GM23338 (cell line): ENCODE results near the gene GM2A. TPM values are rescaled to one million over a fixed set of nuclear protein-coding genes. Genes with fewer than 3 reads are reported as not detected.

Experiments used
- ATAC-seq: fragments of 200-7000 bp; cut with Tn5 transposase; 3 replicates; pipeline ENCODE4 v1.9.1; 2020
- DNase-seq: peaks from one replicate; pipeline ENCODE4 v3.0.0-alpha.2; 2015; ENCODE audit warnings: low spot score
- H2AFZ ChIP-seq: fragments of 200-600 bp; sonication (generic); 2 replicates; pipeline ENCODE4 v1.8.0; 2016; ENCODE audit warnings: antibody characterized with exemption, mild to moderate bottlenecking, moderate library complexity
- H3F3A ChIP-seq: fragments of 200-600 bp; sonication (generic); replicated peaks from 2 replicates; pipeline ENCODE4 v1.8.0; 2017; ENCODE audit warnings: antibody characterized with exemption, mixed run types, low read depth
- H3K27ac ChIP-seq: fragments of 200-600 bp; sonication (generic); 2 replicates; pipeline ENCODE4 v1.6.1; 2016; ENCODE audit warnings: low read depth
- H3K27me3 ChIP-seq: fragments of 200-600 bp; sonication (generic); 2 replicates; pipeline ENCODE4 v1.8.0; 2016; ENCODE audit warnings: mild to moderate bottlenecking, mixed run types, moderate library complexity; ENCODE audit not compliant: insufficient read depth
- H3K36me3 ChIP-seq: fragments of 200-600 bp; sonication (generic); 2 replicates; pipeline ENCODE4 v1.8.0; 2016; ENCODE audit warnings: mild to moderate bottlenecking; ENCODE audit not compliant: insufficient read depth
- H3K4me1 ChIP-seq: fragments of 200-600 bp; sonication (generic); 2 replicates; pipeline ENCODE4 v1.8.0; 2016; ENCODE audit warnings: mild to moderate bottlenecking, moderate library complexity; ENCODE audit not compliant: insufficient read depth
- H3K4me2 ChIP-seq: fragments of 200-600 bp; sonication (generic); 2 replicates; pipeline ENCODE4 v1.7.1; 2017; ENCODE audit warnings: mixed run types
- H3K4me3 ChIP-seq: fragments of 200-600 bp; sonication (generic); 2 replicates; pipeline ENCODE4 v1.6.1; 2016; ENCODE audit warnings: mixed run types
- H3K79me2 ChIP-seq: fragments of 200-600 bp; sonication (generic); replicated peaks from 2 replicates; pipeline ENCODE4 v1.8.0; 2017; ENCODE audit warnings: mild to moderate bottlenecking; ENCODE audit not compliant: insufficient read depth
- H3K9me2 ChIP-seq: fragments of 200-600 bp; sonication (generic); 2 replicates; pipeline ENCODE4 v1.8.0; 2017; ENCODE audit not compliant: insufficient read depth
- H4K20me1 ChIP-seq: fragments of 200-600 bp; sonication (generic); replicated peaks from 2 replicates; pipeline ENCODE4 v1.8.0; 2017; ENCODE audit warnings: mild to moderate bottlenecking; ENCODE audit not compliant: insufficient read depth
- H3K27ac Mint-ChIP-seq: 2 replicates; pipeline ENCODE4 v1.8.0; 2020; ENCODE audit warnings: inconsistent platforms, mild to moderate bottlenecking, moderate library complexity, mixed read lengths
- H3K27me3 Mint-ChIP-seq: 3 replicates; pipeline ENCODE4 v1.8.0; 2022; ENCODE audit warnings: low read depth, mild to moderate bottlenecking, moderate library complexity, mixed read lengths, inconsistent platforms; ENCODE audit not compliant: insufficient read depth, poor library complexity
- H3K36me3 Mint-ChIP-seq: 3 replicates; pipeline ENCODE4 v1.8.0; 2021; ENCODE audit warnings: low read depth, mild to moderate bottlenecking, inconsistent platforms, moderate library complexity, mixed read lengths
- H3K4me1 Mint-ChIP-seq: 3 replicates; pipeline ENCODE4 v1.8.0; 2020; ENCODE audit warnings: mild to moderate bottlenecking, inconsistent platforms, mixed read lengths
- H3K4me3 Mint-ChIP-seq: 3 replicates; pipeline ENCODE4 v1.8.0; 2021; ENCODE audit warnings: moderate library complexity, mild to moderate bottlenecking, inconsistent platforms, mixed read lengths
- H3K9me3 Mint-ChIP-seq: 3 replicates; pipeline ENCODE4 v1.8.0; 2020; ENCODE audit warnings: moderate library complexity, mild to moderate bottlenecking, inconsistent platforms, mixed read lengths
- CREB1 ChIP-seq: fragments of 250-450 bp; sonication (Bioruptor Pico); IDR thresholded peaks from 2 replicates; pipeline ENCODE4 v1.5.0; 2020; ENCODE audit warnings: low read depth, mild to moderate bottlenecking, moderate library complexity
- CTCF ChIP-seq, 2 experiments: fragments of 200-600 bp in 1 of 2; sonication (generic) in 1 of 2; conservative IDR thresholded peaks; 2 replicates each; pipeline versions ENCODE4 v1.5.1 to v1.6.1; 2016 to 2017; ENCODE audit warnings: antibody characterized with exemption in 2 of 2, low read depth in 2 of 2, mild to moderate bottlenecking in 2 of 2, moderate library complexity in 1 of 2
- ETS1 ChIP-seq: IDR thresholded peaks from 2 replicates; pipeline ENCODE4 v1.6.1; 2016; ENCODE audit warnings: antibody characterized with exemption
- EZH2 ChIP-seq: fragments of 200-600 bp; sonication (generic); IDR thresholded peaks from one replicate; pipeline ENCODE4 v1.8.0; 2017; ENCODE audit warnings: antibody characterized with exemption, mild to moderate bottlenecking, low read depth; ENCODE audit not compliant: unreplicated experiment
- EZH2phosphoT487 ChIP-seq: fragments of 200-600 bp; sonication (generic); IDR thresholded peaks from one replicate; pipeline ENCODE4 v1.8.1; 2018; ENCODE audit warnings: antibody characterized with exemption; ENCODE audit not compliant: unreplicated experiment
- JUNB ChIP-seq: IDR thresholded peaks from one replicate; pipeline ENCODE4 v1.6.1; 2016; ENCODE audit warnings: antibody characterized with exemption; ENCODE audit not compliant: unreplicated experiment
- NANOG ChIP-seq: IDR thresholded peaks from 2 replicates; pipeline ENCODE4 v1.6.1; 2016; ENCODE audit warnings: antibody characterized with exemption, borderline replicate concordance
- POLR2AphosphoS5 ChIP-seq: IDR thresholded peaks from 2 replicates; pipeline ENCODE4 v1.6.1; 2016; ENCODE audit warnings: antibody characterized with exemption, low read depth
- REST ChIP-seq: IDR thresholded peaks from one replicate; pipeline ENCODE4 v1.6.1; 2018; ENCODE audit warnings: antibody characterized with exemption; ENCODE audit not compliant: unreplicated experiment
- STAT1 ChIP-seq: IDR thresholded peaks from one replicate; pipeline ENCODE4 v1.6.1; 2016; ENCODE audit warnings: antibody characterized with exemption; ENCODE audit not compliant: unreplicated experiment
- ZNF114 ChIP-seq: fragments of 250-450 bp; sonication (Bioruptor Pico); IDR thresholded peaks from 2 replicates; pipeline ENCODE4 v1.5.0; 2020; ENCODE audit warnings: mild to moderate bottlenecking, moderate library complexity
- ZNF331 ChIP-seq: fragments of 250-450 bp; sonication (Bioruptor Pico); IDR thresholded peaks from 2 replicates; pipeline ENCODE4 v1.5.0; 2020; ENCODE audit warnings: low read depth, mild to moderate bottlenecking, moderate library complexity
- ZNF462 ChIP-seq: fragments of 250-450 bp; sonication (Bioruptor Pico); IDR thresholded peaks from 2 replicates; pipeline ENCODE4 v1.5.0; 2020; ENCODE audit warnings: mild to moderate bottlenecking, moderate library complexity
- polyA plus RNA-seq: library from polyadenylated mRNA; unstranded; fragments of >200 nt; fragmentation: Nextera tagmentation; extraction: Ambion mirVana; gene quantifications from 2 replicates; pipeline ENCODE4 v1.2.1, GENCODE V29; 2016
- total RNA-seq: library from RNA; depleted of rRNA; stranded (reverse); fragments of >200 nt; shearing (Covaris generic); gene quantifications from 2 replicates; pipeline ENCODE4 v1.2.3, GENCODE V29; 2014

Gene GM2A
- total and polyA plus RNA-seq, 2 experiments from 2014 or later = 9.8 to 27.8 TPM

- TF ChIP-seq CREB1 = no peak
- TF ChIP-seq POLR2AphosphoS5 = no peak
- no peak for TF ChIP-seq EZH2
- no peak for TF ChIP-seq ETS1
- no peak for TF ChIP-seq EZH2phosphoT487
- no peak for TF ChIP-seq JUNB
- TF ChIP-seq NANOG = no peak
- TF ChIP-seq CTCF (conservative IDR thresholded peaks at IDR 0.05; ENCODE audit: low read depth in 2 of 2) = no peak
- TF ChIP-seq ZNF114 (CRISPR knock-in tag) = no peak
- no peak for TF ChIP-seq STAT1
- TF ChIP-seq REST = no peak
- TF ChIP-seq ZNF462 (CRISPR knock-in tag) = no peak
- no peak for TF ChIP-seq ZNF331 (CRISPR knock-in tag)
- H3K4me2 ChIP-seq = no peak overlapping the region
- no peaks in the 10 kb centered on the region; the same call in 1 of the 2 replicates for H3K4me1 ChIP-seq
- no peaks in the 10 kb centered on the region for H3K36me3 ChIP-seq
- Mint-ChIP-seq H3K27me3 (peaks cover 5% of the 10 kb centered on the region), H3K36me3 (no peaks in the 10 kb centered on the region), H3K4me1 (peaks cover 14% of the 10 kb centered on the region), H3K9me3 (no peaks in the 10 kb centered on the region), H3K4me3 (no peak overlapping the region), H3K27ac (no peak overlapping the region)
- H3K4me3 ChIP-seq = no peak overlapping the region
- DNase-seq (no peak), ATAC-seq (no peak)
- no peaks in the 10 kb centered on the region for H3K9me2 ChIP-seq
- H3F3A ChIP-seq = no peaks in the 10 kb centered on the region
- H2AFZ ChIP-seq = no peak overlapping the region
- H3K27ac ChIP-seq = no peak overlapping the region
- no peaks in the 10 kb centered on the region for H3K79me2 ChIP-seq
- H4K20me1 ChIP-seq = no peaks in the 10 kb centered on the region
- H3K27me3 ChIP-seq = no peaks in the 10 kb centered on the region
Observed at GRCh38 chr5:151296478-151296830, 43.5 kb downstream of the GM2A start.
